SHP77 treated with DMSO at 0.1 percent for 48 hours (cell line): ENCODE measurements around the gene BBS1.

Experiments
- DNase-seq: peaks from one replicate; lab custom pipeline; 2025; lab: John Stamatoyannopoulos, UW

Gene BBS1

GRCh38 chr11:66549696-66550095 lies 39.3 kb downstream of the BBS1 start:
- no peak for DNase-seq

GRCh38 chr11:66550887-66551286 lies 40.5 kb downstream of the BBS1 start:
- no peak for DNase-seq

GRCh38 chr11:66554602-66555001 lies 44.2 kb downstream of the BBS1 start:
- no peak for DNase-seq

GRCh38 chr11:66555416-66555815 lies 45.0 kb downstream of the BBS1 start:
- no peak for DNase-seq

- peak; percentile 68 for DNase-seq
Observed at GRCh38 chr11:66556086-66556485, 45.7 kb downstream of the BBS1 start.

- DNase-seq = no peak
Observed at GRCh38 chr11:66557733-66558326, 47.4 kb downstream of the BBS1 start.

- no peak for DNase-seq
Observed at GRCh38 chr11:66559142-66559865, 48.9 kb downstream of the BBS1 start.

GRCh38 chr11:66559866-66560676 lies 49.6 kb downstream of the BBS1 start:
- DNase-seq = no peak

- peak; percentile 37 for DNase-seq
Observed at GRCh38 chr11:66561178-66561974, 50.9 kb downstream of the BBS1 start.

- no peak for DNase-seq
Observed at GRCh38 chr11:66561975-66562248, 51.5 kb downstream of the BBS1 start.

- DNase-seq = no peak
Observed at GRCh38 chr11:66562275-66562674, 51.8 kb downstream of the BBS1 start.

- no peak for DNase-seq
Observed at GRCh38 chr11:66562907-66563583, 52.6 kb downstream of the BBS1 start.

GRCh38 chr11:66563832-66564231 lies 53.4 kb downstream of the BBS1 start:
- no peak for DNase-seq

GRCh38 chr11:66564538-66564937 lies 54.1 kb downstream of the BBS1 start:
- DNase-seq = no peak

- DNase-seq = no peak
Observed at GRCh38 chr11:66564984-66565383, 54.5 kb downstream of the BBS1 start.

- no peak for DNase-seq
Observed at GRCh38 chr11:66566221-66566620, 55.8 kb downstream of the BBS1 start.

- DNase-seq = no peak
Observed at GRCh38 chr11:66567787-66568123, 57.3 kb downstream of the BBS1 start.

GRCh38 chr11:66568124-66568916 lies 57.9 kb downstream of the BBS1 start, which contains the start of gene CTSF:
Gene CTSF (minus strand): TSS chr11:66568606. CDS start chr11:66568486, 120 bp downstream.
- peak; percentile 55 for DNase-seq

GRCh38 chr11:66569076-66569475 lies 58.6 kb downstream of the BBS1 start:
- DNase-seq = no peak

- no peak for DNase-seq
Observed at GRCh38 chr11:66570079-66570849, 59.8 kb downstream of the BBS1 start.
